GM19238 (cell line): Measurements from ENCODE around the gene RINT1.

Experiments
- DNase-seq: peaks from one replicate; pipeline ENCODE4 v3.0.0; 2011; ENCODE audit warnings: low spot score; ENCODE audit not compliant: insufficient read length

RINT1 gene

DNA sequence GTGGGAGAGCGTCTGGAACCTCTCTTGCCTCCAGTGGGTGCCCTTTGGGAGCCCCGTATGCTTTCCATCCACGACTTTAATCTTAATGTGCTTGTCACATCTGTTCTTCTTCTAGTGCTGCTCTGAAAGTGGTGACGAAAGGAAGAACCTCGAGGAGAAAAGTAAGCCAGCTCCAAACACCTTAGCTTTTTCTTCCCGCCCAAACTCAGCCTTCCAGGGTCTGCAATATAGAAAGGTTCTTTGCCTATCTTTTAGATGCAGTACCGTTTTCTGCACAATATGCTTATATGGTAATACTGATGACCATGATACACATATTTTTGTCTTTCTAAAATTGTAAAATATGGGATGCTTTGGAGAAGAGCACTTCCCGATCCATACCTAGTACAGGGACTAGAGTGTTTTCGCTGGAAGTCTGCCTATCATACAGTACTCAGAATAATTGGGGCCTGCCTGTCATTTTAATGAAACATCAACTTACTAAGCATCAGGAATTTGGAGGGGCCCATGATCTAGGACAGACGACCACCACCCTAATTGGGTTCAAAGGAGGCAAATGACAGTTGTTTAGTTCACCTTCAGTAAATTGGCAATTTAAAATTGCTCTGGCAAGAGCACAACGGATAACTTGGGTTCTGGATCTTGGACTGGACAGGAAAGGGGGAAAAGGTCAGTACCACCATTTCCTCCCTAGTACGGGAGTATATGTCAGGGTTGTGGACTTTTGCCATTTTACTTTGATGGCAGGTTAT lies 884 bp downstream of the RINT1 start:
- DNase-seq: no peak

GRCh38 chr7:105538339-105538738 lies 6.3 kb downstream of the RINT1 start:
- no peak for DNase-seq

GRCh38 chr7:105559926-105560325 lies 27.9 kb downstream of the RINT1 start:
- no peak for DNase-seq

- no peak for DNase-seq
Measured at GRCh38 chr7:105565190-105565589, 33.2 kb downstream of the RINT1 start.

DNA sequence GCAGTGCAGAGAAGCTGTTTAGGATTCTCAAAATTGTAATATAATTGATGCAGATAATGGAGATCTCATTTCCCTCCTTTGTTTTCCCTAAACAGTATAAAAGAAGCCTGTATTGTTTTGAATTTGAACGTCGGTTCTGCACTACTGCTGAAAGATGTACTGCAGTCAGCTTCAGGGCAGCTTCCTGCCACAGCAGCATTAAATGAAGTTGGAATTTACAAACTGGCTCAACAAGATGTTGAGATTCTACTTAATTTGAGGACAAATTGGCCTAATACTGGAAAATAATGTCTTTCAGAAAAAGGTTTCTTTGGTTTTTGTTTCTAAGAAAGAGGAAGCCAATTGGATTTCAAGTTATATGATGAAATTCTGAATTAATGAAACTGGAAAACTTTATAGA lies 35.0 kb downstream of the RINT1 start:
- DNase-seq: no peak

- no peak for DNase-seq
Measured at GRCh38 chr7:105567821-105568220, 35.8 kb downstream of the RINT1 start.

GRCh38 chr7:105571891-105572290 lies 39.9 kb downstream of the RINT1 start:
- DNase-seq: no peak

- no peak for DNase-seq
Measured at GRCh38 chr7:105577251-105577650, 45.2 kb downstream of the RINT1 start.

DNA sequence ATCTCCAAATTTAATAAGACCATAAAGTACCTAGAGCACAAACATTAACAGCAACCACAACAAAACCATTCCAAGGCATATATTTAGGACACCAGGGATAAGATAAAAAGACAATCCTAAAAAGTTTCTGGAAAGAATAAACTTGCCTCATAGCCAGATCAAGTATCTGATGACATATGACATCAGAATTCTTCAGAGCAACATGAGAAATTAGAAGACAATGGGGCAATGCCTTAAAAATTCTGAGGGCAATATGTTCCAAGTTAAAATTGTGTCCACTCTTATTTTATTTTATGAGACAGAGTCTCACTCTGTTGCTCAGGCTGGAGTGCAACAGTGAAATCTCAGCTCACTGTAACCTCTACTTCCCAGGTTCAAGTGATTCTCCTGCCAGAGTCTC lies 46.5 kb downstream of the RINT1 start:
- DNase-seq: no peak

- no peak for DNase-seq
Measured at GRCh38 chr7:105580022-105580740, 48.2 kb downstream of the RINT1 start.

GRCh38 chr7:105581066-105581811 lies 49.2 kb downstream of the RINT1 start, which contains the start of gene EFCAB10:
TSS of gene EFCAB10 (minus strand) at chr7:105581493. CDS start at chr7:105581463, 30 bp downstream.
- DNase-seq: peak; percentile 66

GRCh38 chr7:105583061-105583460 lies 51.1 kb downstream of the RINT1 start:
- DNase-seq: no peak

DNA sequence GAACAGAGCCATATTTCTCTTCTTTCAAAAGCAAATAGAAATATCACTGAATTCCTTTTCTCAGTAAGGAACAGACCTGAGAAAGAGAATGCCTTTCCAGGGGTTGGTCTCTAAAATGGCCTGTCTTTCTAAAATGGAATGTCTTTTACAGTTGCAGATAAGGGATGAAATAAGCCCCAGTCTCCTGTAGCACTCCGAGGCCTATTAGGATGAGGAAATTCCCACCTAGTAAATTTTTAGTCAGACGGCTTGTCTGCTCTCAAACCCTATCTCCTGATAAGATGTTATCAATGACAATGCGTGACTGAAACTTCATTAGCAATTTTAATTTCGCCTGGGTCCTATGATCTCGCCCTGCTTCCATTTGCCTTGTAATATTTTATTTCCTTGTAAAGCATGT lies 52.2 kb downstream of the RINT1 start:
- no peak for DNase-seq

DNA sequence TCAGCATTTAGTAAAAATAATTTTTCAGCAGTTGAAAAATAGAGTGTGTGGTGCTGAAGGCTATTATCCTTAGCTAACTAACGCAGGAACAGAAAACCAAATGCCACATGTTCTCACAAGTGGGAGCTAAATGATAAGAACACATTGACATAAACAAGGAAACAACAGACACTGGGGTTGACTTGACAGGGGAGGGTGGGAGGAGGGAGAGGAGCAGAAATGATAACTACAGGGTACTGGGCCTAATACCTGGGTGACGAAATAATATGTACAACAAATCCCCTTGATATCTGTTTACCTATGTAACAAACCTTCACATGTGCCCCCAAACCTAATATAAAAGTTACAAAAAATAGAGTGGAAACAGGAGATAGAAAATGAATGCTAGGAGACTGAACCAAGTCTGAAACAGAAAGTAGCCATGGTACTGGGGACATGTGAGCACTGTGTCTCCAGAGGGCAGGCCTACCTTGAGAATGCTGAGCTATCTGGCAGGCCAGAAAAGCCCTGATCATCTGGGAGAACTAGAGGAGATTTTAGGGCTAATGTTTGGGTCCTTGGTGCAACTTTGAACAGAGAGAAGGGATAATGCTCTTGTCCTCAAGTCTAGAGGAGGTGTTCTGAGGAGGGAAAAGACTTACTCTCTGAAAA lies 54.0 kb downstream of the RINT1 start:
- DNase-seq: no peak

DNA sequence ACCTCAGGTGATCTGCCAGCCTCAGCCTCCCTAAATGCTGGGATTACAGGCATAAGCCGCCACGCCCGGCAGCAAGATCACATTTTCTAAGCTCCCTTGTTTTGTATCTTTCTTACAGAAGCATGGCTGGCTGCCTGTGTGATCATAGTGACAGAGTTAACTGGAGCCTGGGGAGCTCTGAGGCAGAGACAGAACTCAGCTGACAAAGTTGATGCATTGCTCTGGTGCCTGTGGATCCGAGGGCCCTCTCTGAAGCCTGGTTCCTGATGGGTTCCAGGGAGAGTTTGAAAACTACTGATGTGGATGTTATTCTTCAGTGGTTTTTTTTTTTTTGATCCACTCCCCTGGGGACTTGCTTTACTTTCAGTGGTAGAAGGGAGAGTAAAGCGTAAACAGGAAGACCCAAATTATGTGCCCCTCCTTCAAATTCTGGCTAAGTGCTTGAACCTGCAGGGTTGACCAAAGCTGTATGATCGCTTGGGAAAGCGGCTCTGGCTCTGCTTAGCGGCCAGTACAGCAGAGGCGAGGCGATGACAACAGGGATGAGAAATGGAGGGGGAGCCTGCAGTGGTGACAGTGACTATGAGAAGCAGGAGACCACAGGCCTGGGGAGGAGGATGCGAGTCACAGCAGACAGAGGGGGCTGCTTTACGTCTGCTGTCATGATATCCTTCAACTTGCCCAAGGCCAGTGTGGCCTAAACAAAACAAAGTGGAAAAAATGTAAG lies 56.1 kb downstream of the RINT1 start:
- no peak for DNase-seq

GRCh38 chr7:105589356-105590077 lies 57.5 kb downstream of the RINT1 start:
- peak; percentile 38 for DNase-seq

DNA sequence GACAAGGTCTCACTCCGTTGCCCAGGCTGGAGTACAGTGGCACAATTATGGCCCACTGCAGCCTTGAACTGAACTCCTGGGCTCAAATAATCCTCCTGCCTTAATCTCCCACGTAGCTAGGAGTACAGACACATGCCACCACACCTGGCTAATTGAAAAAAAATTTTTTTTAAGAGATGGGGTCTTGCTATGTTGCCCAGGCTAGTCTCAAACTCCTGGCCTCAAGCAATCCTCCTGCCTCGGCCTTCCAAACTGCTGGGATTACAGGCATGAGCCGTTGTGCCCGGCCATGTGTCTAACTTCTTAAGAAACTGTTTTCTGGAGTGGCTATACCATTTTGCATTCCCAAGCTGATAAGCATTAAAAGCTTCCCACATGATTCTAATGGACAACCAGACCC lies 58.8 kb downstream of the RINT1 start:
- DNase-seq: no peak

- DNase-seq: no peak
Measured at GRCh38 chr7:105591522-105591921, 59.5 kb downstream of the RINT1 start.

- no peak for DNase-seq
Measured at GRCh38 chr7:105594034-105594433, 62.0 kb downstream of the RINT1 start.

GRCh38 chr7:105596866-105597265 lies 64.9 kb downstream of the RINT1 start:
- no peak for DNase-seq
